Keratinocyte (primary cell): ENCODE results near the gene RPL28.

Source experiments
- CTCF ChIP-seq, 3 experiments: IDR thresholded peaks in 1 of 3; conservative IDR thresholded peaks in 1 of 3; optimal IDR thresholded peaks in 1 of 3; 2 replicates in 2 of 3; 3 replicates in 1 of 3; pipeline versions ENCODE3 to v1.5.1; 2011; ENCODE audit warnings: low read length in 3 of 3, mild to moderate bottlenecking in 3 of 3, moderate library complexity in 2 of 3, control low read depth in 1 of 3, inconsistent platforms in 1 of 3; ENCODE audit not compliant: insufficient read depth in 2 of 3; ENCODE audit errors: extremely low read depth in 1 of 3
- EZH2 ChIP-seq: IDR thresholded peaks from one replicate; pipeline ENCODE4 v1.6.1; 2012; ENCODE audit warnings: inconsistent platforms, mild to moderate bottlenecking, low read length, moderate library complexity

GRCh38 chr19:55382522-55383054, 3.1 kb upstream of the RPL28 start:
- TF ChIP-seq CTCF (optimal IDR thresholded peaks at IDR 0.05 in 1 of 3, IDR thresholded peaks at IDR 0.05 in 1 of 3, conservative IDR thresholded peaks at IDR 0.05 in 1 of 3; ENCODE audit: extremely low read depth in 1 of 3, insufficient read depth in 2 of 3, low read length in 3 of 3) (no peak), EZH2 (no peak)
